ENCODE results near the gene SNX21.
A peak's percentile ranks its signal among the peaks of the same experiment; 100 is the strongest.
"Not testable (repeated sequence)": the region's sequence is repeated elsewhere in the genome, so short reads cannot be mapped to it uniquely, and the experiment has no call there.

SNX21 gene

GRCh38 chr20:45851501-45851900, 17.9 kb downstream of the SNX21 start:
- no peak for DNase-seq

DNA sequence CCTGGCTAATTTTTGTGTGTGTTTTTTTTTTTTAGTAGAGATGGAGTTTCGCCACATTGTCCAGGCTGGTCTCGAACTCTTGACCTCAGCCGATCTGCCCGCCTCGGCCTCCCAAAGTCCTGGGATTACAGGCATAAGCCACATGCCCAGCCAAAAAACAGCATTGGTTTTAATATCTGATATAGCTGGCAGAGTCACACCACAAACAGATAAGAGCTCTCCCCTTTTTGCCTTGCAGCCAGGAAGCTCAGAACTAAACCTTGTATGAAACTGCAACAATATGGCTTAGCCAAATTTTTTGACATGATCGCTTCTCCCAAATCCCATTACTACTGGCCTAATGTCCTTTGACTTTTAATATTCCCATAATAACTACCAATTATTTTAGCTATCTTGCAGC, 18.7 kb downstream of the SNX21 start:
- DNase-seq = no peak

DNA sequence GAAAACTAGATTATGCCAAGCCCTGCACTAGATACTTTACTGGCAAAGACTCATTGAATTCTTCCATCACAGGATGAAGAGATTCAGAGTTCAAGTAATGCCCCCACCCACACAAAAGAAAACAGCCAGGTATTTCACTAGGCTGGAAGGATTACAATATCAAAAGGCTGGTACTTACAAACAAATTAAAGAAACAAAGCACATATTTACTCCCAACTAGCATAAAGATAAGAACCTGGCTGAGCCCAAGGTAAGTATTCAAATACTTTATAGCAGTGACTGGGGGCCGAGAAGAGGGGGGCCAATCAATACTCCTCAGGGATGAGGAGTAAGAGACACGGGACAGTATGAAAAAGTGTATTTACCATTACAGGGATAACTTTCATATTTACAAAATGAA, 19.9 kb downstream of the SNX21 start:
- no peak for DNase-seq

DNA sequence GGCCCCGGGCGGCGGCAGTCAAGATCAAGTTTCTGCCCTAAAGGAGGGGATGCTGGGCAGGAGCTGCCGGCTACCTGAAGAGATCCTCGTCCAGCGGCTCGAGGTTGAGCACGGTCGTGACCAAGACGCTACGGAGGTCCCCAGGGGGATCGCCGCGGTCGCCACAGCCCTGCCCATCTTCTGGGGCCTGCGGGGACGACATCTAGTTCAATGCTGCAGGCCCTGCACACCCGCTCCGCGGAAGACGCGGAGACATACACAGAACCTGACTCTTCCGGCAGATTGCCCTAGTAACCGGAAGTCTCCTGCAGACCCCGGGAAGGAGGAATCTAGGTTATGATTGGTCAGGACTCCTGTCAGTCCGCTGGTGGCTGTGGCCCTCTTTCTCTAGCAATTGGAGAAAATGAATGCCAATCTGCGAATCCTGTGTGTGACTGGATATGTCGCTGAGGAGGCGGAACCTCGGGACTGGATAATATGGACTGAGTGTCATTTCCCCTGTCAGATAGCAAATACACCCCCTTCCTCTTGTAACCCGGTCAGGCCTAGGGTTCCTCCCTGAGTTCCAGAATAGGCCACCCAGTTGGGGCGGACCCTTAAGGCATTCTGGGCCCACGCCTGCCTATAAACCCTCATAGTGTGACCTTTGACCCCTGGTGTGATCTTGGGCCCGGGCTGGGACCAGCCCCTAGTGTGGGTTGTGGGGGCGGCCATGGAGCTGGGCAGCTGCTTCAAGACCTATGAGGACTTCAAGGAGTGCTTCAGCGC, 23.7 kb downstream of the SNX21 start, which contains the start of the genes ACOT8 and ZSWIM3:
TSS of gene ACOT8 (minus strand) at position 279 of the 768 bp plus-strand sequence. CDS start at position 202, 77 bp downstream.
TSS of gene ZSWIM3 (plus strand) at position 501 of the 768 bp plus-strand sequence. CDS start at position 713, 212 bp downstream.
- DNase-seq = peak; percentile 82

- no peak for DNase-seq
These were observed 24.2 kb downstream of the SNX21 start for GRCh38 chr20:45857882-45858216.

GRCh38 chr20:45859916-45860315, 26.3 kb downstream of the SNX21 start:
- DNase-seq = no peak

GRCh38 chr20:45860560-45861220, 27.1 kb downstream of the SNX21 start:
- DNase-seq = no peak

DNA sequence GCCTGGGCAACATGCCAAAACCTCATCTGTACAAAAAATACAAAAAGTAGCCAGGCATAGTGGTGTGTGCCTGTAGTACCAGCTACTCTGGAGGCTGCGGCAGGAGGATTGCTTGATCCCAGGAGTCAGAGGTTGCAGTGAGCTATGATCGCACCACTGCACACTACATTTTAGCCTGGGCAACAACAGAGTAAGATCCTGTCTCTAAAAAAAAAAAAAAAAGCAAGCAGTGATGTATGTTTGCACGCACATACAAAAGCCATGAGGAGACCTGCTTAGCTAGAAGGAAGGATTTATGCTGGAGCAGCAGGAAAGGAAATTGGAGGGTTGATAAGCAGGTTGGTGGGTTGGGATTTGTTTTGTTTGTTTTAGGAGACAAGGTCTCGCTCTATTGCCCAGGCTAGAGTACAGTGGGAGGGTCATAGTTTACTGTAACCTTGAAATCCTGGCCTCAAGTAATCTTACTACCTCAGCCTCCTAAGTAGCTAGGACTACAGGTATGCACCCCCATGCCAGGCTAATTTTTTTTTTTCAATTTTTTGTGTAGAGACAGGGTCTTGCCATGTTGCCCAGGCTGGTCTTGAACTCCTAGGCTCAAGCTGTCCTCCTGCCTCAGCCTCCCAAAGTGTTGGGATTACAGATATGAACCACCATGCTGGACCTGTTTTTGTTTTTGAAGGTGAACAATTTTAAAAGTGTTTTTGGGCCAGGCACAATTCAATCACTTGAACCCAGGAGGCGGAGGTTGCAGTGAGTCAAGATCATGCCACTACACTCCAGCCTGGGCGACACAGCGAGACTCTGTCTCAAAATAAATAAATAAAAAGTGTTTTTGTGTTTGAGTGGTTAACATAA, 27.8 kb downstream of the SNX21 start:
- no peak for DNase-seq

DNA sequence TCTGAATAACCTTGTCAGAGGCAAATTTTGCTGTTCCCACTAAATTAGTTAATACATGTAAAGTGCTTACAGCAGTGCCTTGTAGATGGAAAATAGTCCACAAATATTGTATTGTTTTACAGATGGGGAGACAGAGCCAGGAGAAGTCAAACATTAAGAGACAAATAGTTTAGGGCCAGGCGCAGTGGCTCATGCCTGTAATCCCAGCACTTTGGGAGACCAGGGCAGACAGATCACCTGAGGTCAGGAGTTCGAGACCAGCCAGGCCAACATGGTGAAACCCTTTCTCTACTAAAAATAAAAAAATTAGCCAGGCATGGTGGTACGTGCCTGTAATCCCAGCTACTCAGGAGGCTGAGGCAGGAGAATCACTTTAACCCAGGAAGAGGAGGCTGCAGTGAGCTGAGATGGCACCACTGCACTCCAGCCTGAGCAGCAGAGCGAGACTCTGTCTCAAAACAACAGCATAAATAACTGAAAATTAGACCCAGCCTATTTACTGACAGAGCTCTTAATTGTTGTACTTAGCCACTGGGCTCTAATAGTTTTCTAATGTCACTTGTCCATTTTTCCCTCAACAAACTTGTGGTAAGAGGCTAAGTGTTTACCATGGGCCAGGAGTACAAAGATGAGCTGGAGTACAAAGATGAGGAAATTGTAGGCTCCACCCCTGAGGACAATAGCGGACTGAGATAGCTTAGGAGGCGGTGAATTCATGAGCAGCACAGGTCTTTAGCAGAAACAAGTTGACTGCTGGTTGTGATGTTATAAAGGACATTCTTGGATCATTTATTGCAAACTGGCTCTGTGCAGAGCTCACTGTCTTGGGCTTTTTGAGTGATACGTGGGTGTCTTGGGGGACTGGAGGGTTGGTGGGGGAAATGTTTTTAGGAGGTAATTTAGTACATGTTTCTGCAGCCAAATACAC, 30.2 kb downstream of the SNX21 start:
- no peak for DNase-seq

GRCh38 chr20:45866454-45866853, 32.9 kb downstream of the SNX21 start:
- no peak for DNase-seq

- DNase-seq = no peak
These were observed 33.7 kb downstream of the SNX21 start for GRCh38 chr20:45867136-45867818.

DNA sequence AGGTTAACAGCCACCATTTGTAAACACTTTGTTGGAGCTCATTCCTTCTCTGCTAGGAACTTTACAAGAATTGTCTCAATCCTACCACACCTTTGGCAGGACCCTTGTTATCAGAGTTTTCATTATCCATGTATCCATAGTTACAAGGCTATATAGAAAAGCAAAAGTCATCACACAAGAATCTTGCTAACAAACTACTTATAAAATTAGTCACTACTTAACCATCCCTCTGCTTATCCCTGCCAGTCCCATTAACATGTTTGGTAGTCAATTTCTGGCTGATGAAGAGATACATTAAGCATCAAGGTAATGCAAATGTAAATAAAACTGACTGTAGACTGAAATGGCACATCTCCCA, 34.2 kb downstream of the SNX21 start:
- no peak for DNase-seq

DNA sequence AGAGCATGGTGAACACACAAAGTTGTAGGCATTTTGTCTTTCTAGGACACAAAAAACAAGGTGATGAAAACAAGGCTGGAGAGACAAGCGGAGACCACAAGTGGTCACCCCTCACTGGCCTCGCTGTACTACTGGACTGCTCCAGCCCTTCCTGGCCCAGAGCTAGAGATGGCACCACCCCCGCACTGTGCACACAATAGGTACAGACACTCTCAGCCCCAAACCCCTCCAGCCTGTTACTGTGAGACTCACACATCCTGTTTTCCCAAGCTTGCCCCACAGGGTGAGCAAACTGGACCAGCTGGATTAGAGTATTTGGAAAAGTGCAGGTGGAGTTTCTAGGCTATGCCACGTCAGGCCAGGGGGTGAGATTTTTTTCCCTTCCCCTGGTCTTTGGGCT, 39.0 kb downstream of the SNX21 start:
- DNase-seq = no peak

DNA sequence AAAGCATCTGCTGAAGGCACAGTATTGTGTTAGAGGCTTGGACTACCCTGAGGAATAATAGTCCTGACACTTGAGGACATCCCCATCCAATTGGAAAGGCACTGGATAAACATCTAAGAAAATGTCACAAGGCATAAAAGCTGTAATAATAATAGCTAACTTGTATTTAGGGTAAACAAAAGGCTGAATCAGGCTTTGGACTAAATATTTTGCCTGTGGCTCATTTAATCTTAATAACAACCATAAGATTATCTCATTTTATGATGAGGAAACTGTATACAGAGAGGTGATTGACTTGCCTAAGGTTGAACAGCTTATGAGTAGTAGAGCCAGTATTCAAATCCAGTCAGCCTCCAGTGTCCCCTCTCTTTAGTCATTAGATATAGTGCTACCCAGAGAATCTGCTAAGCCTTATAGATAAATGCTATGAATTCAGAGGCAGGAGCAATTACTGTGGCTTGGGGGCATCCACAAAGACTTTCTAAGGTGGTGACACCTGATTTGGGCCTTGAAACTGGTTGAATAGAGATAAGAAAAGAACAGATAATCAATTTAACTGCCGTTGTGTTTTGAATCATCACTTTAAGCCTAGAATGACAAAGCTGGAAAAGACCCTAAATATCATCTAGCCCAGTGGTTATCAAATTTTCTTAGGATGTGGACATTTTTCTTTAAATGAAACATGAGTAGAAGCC, 40.0 kb downstream of the SNX21 start:
- no peak for DNase-seq

GRCh38 chr20:45874104-45874481, 40.5 kb downstream of the SNX21 start:
- DNase-seq = not testable (repeated sequence)

DNA sequence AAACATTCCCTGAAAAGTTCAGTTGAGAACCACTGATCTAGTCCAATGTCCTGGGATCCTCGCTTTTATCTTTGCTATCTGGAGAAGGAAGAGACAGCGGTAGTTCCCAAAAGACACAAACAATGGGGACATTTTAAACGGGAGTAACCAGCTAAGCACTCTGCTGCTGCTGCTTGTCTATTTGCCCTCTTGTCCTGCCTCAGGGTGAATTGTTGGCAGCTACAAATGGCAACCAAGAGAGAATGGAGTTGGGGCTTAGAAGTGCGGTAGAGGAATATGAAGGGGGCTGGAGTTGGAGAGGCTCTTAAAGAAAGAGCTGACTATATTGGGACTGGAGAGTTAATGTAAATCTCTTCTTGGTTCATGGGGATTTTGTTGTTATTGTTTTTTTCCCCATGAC, 41.0 kb downstream of the SNX21 start:
- no peak for DNase-seq

DNA sequence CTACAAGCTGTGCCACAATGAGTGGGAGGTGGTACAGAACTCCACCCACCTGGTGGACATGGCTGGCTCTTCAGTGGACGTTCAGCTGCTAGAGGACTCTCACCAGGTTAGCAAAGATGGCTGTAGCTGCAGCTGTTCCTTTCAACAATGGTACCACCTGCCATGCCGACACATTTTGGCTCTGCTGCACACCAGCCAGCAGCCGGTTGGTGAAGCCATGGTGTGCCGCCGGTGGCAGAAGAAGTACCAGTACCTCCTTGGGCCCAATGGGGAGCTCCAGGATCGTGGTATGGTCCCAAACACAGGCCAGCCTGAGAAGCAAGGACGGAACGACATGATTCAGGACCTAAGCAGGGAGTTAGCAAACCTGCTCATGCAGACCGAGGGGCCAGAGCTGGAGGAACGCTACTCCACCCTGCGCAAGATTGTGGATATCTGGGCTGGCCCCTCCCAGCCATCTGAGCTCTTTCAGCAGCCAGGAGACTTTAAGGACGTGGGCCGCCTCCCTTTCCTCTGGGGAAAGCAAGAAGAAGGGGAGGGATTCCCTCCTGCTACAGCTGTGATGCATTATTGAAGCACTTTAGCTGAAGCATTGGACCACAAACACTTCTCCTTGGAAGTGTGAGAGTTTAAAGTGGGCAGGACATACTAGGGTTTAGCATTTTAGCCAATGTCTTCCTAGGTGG, 44.6 kb downstream of the SNX21 start:
- DNase-seq = no peak

GRCh38 chr20:45880988-45881788, 47.6 kb downstream of the SNX21 start, which contains the start of gene ZSWIM1:
Gene ZSWIM1 (plus strand): TSS chr20:45881227. CDS start chr20:45882593, 1,366 bp downstream.
- peak; percentile 99 for DNase-seq

GRCh38 chr20:45882469-45883099, 49.0 kb downstream of the SNX21 start:
- no peak for DNase-seq

Data from activated CD4-positive, CD25-positive, alpha-beta regulatory T cell treated with anti-CD3 and anti-CD28 coated beads, Interleukin-2, amount 50 U/mL, for 72 hours (primary cell).